Endothelial cell of umbilical vein (primary cell): ENCODE measurements around the gene KRTAP10-9. TPM values are rescaled to one million over a fixed set of nuclear protein-coding genes. Genes with fewer than 3 reads are reported as not detected.

Source experiments
- Bru-seq: library from RNA; stranded (reverse); fragments of 400-500 nt; gene quantifications from one replicate; lab custom pipeline; 2021; lab: Mats Ljungman, UMichigan
- BruChase-seq, 2 experiments: library from RNA; stranded (reverse); fragments of 400-500 nt; gene quantifications; one replicate each; lab custom pipeline; 2021; lab: Mats Ljungman, UMichigan
- BruUV-seq: library from RNA; stranded (reverse); fragments of 400-500 nt; replicated peaks from 2 replicates; lab custom pipeline; 2021; lab: Mats Ljungman, UMichigan
- CTCF ChIA-PET: fragments of 300-600, 350-600 bp; sonication (Branson Sonifier 250); formaldehyde crosslinking; loops from one replicate; lab custom pipeline; 2021; ENCODE audit warnings: antibody characterized with exemption, inconsistent platforms; lab: Charles Lee
- POLR2A ChIA-PET: fragments of 300-600, 350-600 bp; sonication (Branson Sonifier 250); formaldehyde crosslinking; loops from one replicate; lab custom pipeline; 2021; ENCODE audit warnings: antibody characterized with exemption, inconsistent platforms; lab: Charles Lee
- DNase-seq: peaks from one replicate; pipeline ENCODE4 v3.0.0-alpha.2; 2011; ENCODE audit warnings: low read depth, low spot score
- FAIRE-seq: peaks from 2 replicates; lab custom pipeline; 2011; peaks lifted over from hg19 to GRCh38; lab: Jason Lieb, UNC
- H2AFZ ChIP-seq: 2 replicates; pipeline ENCODE4 v1.6.0; 2012; ENCODE audit warnings: low read depth, low read length, control low read depth, inconsistent platforms
- H3K27ac ChIP-seq: 2 replicates; pipeline ENCODE4 v1.5.1; 2011; ENCODE audit warnings: low read depth, mild to moderate bottlenecking, control low read depth, low read length, moderate library complexity; ENCODE audit not compliant: insufficient read depth
- H3K27me3 ChIP-seq, 2 experiments: 2 replicates each; pipeline versions ENCODE4 v1.6.0 to v1.6.1; 2011; ENCODE audit warnings: low read length in 2 of 2, mixed read lengths in 1 of 2; ENCODE audit not compliant: control insufficient read depth in 2 of 2, insufficient read depth in 2 of 2
- H3K36me3 ChIP-seq, 2 experiments: 2 replicates in 1 of 2; 3 replicates in 1 of 2; pipeline ENCODE4 v1.5.1; 2011; ENCODE audit warnings: low read length in 2 of 2, mild to moderate bottlenecking in 1 of 2, moderate library complexity in 1 of 2; ENCODE audit not compliant: control insufficient read depth in 2 of 2, insufficient read depth in 2 of 2; ENCODE audit errors: extremely low read depth in 1 of 2
- H3K4me1 ChIP-seq: 3 replicates; pipeline ENCODE4 v1.5.1; 2011; ENCODE audit warnings: mild to moderate bottlenecking, low read length; ENCODE audit not compliant: control insufficient read depth, insufficient read depth; ENCODE audit errors: extremely low read depth
- H3K4me2 ChIP-seq: 2 replicates; pipeline ENCODE4 v1.6.1; 2011; ENCODE audit warnings: low read length, control low read depth, mixed read lengths; ENCODE audit not compliant: insufficient read depth
- H3K4me3 ChIP-seq, 3 experiments: fragments of 200-600 bp in 1 of 3; sonication (generic), shearing (Covaris generic) in 1 of 3; replicated peaks in 1 of 3; 2 replicates each; pipeline ENCODE4 v1.5.1; 2011 to 2016; ENCODE audit warnings: control low read depth in 3 of 3, low read length in 3 of 3, mild to moderate bottlenecking in 2 of 3, inconsistent platforms in 1 of 3, low read depth in 1 of 3, moderate library complexity in 1 of 3; ENCODE audit not compliant: insufficient read depth in 1 of 3
- H3K79me2 ChIP-seq: 2 replicates; pipeline ENCODE4 v1.6.0; 2012; ENCODE audit warnings: low read length, inconsistent platforms; ENCODE audit not compliant: control insufficient read depth, insufficient read depth
- H3K9ac ChIP-seq: replicated peaks from 2 replicates; pipeline ENCODE3; 2011; ENCODE audit warnings: low read length, control low read depth; ENCODE audit not compliant: insufficient read depth; ENCODE audit errors: extremely low read depth
- H3K9me1 ChIP-seq: replicated peaks from 3 replicates; pipeline ENCODE4 v1.6.0; 2011; ENCODE audit warnings: mild to moderate bottlenecking, low read length; ENCODE audit not compliant: control insufficient read depth, insufficient read depth; ENCODE audit errors: extremely low read depth
- H3K9me3 ChIP-seq: replicated peaks from 2 replicates; pipeline ENCODE4 v1.5.1; 2012; ENCODE audit warnings: low read length, inconsistent platforms; ENCODE audit not compliant: control insufficient read depth, insufficient read depth
- H4K20me1 ChIP-seq: replicated peaks from 2 replicates; pipeline ENCODE3; 2011; ENCODE audit warnings: mild to moderate bottlenecking, low read length; ENCODE audit not compliant: control insufficient read depth, insufficient read depth; ENCODE audit errors: extremely low read depth
- EZH2 ChIP-seq: IDR thresholded peaks from 2 replicates; pipeline ENCODE4 v1.6.1; 2012; ENCODE audit warnings: borderline replicate concordance, low read depth, mild to moderate bottlenecking, moderate library complexity, low read length, inconsistent platforms; ENCODE audit not compliant: severe bottlenecking
- FOS ChIP-seq: IDR thresholded peaks from 2 replicates; pipeline ENCODE4 v1.6.1; 2011; ENCODE audit warnings: mild to moderate bottlenecking, low read length, moderate library complexity, borderline replicate concordance; ENCODE audit not compliant: insufficient read depth
- GATA2 ChIP-seq: IDR thresholded peaks from 2 replicates; pipeline ENCODE4 v1.7.0; 2011; ENCODE audit warnings: low read depth, mild to moderate bottlenecking, moderate library complexity, mixed read lengths, low read length; ENCODE audit not compliant: insufficient read length, insufficient read depth
- JUN ChIP-seq: IDR thresholded peaks from 2 replicates; pipeline ENCODE4 v1.6.1; 2011; ENCODE audit warnings: borderline replicate concordance, low read depth; ENCODE audit not compliant: insufficient read length, insufficient read depth
- MAX ChIP-seq: IDR thresholded peaks from 2 replicates; pipeline ENCODE4 v1.6.1; 2011; ENCODE audit not compliant: insufficient read depth, insufficient read length
- MYC ChIP-seq: IDR thresholded peaks from one replicate; pipeline ENCODE4 v1.6.1; 2011; ENCODE audit warnings: mild to moderate bottlenecking, low read depth, low read length
- POLR2A ChIP-seq: IDR thresholded peaks from 2 replicates; pipeline ENCODE4 v1.6.1; 2012; ENCODE audit warnings: low read depth, mild to moderate bottlenecking, control low read depth, low read length
- POLR2AphosphoS5 ChIP-seq: IDR thresholded peaks from 2 replicates; pipeline ENCODE4 v1.6.1; 2012; ENCODE audit warnings: low read depth, mild to moderate bottlenecking, control low read depth, low read length, moderate library complexity; ENCODE audit not compliant: insufficient read depth
- dilution Hi-C: fragments of 300-500 bp; cut with MboI; formaldehyde crosslinking; loops from one replicate; pipeline ENCODE4 v1.15.0; 2019; ENCODE audit warnings: low sequenced_read_pairs; ENCODE audit not compliant: extremely low pct_ligation_motif_present
- intact Hi-C: fragments of 100-400 bp; cut with micrococcal nuclease; formaldehyde crosslinking; loops from one replicate; pipeline ENCODE4 v1.10.0; 2022
- long read RNA-seq: library from polyadenylated mRNA; stranded (forward); transcript quantifications from one replicate; pipeline ENCODE4 v2.0.0, GENCODE V29; 2021
- polyA minus RNA-seq, 3 experiments: library from RNA; depleted of rRNA, polyadenylated mRNA; stranded (reverse); fragments of >200 nt; gene quantifications; 1 replicate in 1 of 3; 2 replicates in 2 of 3; pipeline ENCODE4 v1.2.3, GENCODE V29; 2011
- polyA plus RNA-seq, 4 experiments: library from polyadenylated mRNA; depleted of rRNA in 3 of 4; stranded (reverse) in 3 of 4; unstranded in 1 of 4; fragments of >200 nt; gene quantifications; 2 replicates each; pipeline versions ENCODE4 v1.2.1 to v1.2.3, GENCODE V29; 2011 to 2012; ENCODE audit warnings: missing spikeins in 1 of 4
- total RNA-seq: library from RNA; stranded (reverse); gene quantifications from 2 replicates; pipeline ENCODE4 v1.2.3, GENCODE V29; 2021
- TF ChIP-seq, protein P1 (sequence below), 2 donors: IDR thresholded peaks; 1 replicate in 1 of 2; 2 replicates in 1 of 2; pipeline ENCODE4 v1.5.1; 2011; ENCODE audit warnings: low read length in 2 of 2, mild to moderate bottlenecking in 2 of 2, moderate library complexity in 2 of 2, control low read depth in 1 of 2, inconsistent platforms in 1 of 2, low read depth in 1 of 2; ENCODE audit not compliant: insufficient read depth in 1 of 2; ENCODE audit errors: extremely low read depth in 1 of 2

The KRTAP10-9 gene, protein sequence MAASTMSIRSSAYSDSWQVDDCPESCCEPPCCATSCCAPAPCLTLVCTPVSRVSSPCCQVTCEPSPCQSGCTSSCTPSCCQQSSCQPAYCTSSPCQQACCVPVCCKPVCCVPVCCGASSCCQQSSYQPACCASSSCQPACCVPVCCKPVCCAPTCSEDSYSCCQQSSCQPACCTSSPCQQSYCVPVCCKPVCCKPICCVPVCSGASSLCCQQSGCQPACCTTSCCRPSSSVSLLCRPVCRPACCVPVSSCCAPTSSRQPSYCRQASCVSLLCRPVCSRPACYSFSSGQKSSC
- not detected in 2 replicates for total RNA-seq
- polyA plus RNA-seq: not detected in 2 replicates
- polyA plus RNA-seq (2011; cell fraction: cytosol; rRNA removed): not detected in 2 replicates
- not detected in 2 replicates for polyA plus RNA-seq (2011; cell fraction: nucleus; rRNA removed)
- polyA plus RNA-seq (2012): not detected in 2 replicates
- not detected in 2 replicates for polyA minus RNA-seq
- not detected for polyA minus RNA-seq (2011; cell fraction: cytosol; rRNA and poly(A)+ RNA removed)
- not detected in 2 replicates for polyA minus RNA-seq (2011; cell fraction: nucleus; rRNA and poly(A)+ RNA removed)
- Bru-seq, nascent RNA: not detected
- not detected for BruChase-seq, experiment 1, labeled RNA remaining after a 6-hour chase
- BruChase-seq, experiment 2, labeled RNA remaining after a 2-hour chase: not detected
- long read RNA-seq: 0 reads

- Histone ChIP-seq H4K20me1 (no peaks in the 10 kb centered on the region), H3K9me1 (no peaks in the 10 kb centered on the region), H3K79me2 (no peaks in the 10 kb centered on the region), H3K9ac (no peak within 1 kb of the TSS), H3K4me2 (no peak within 1 kb of the TSS), H3K4me3 (no peak within 1 kb of the TSS), H2AFZ (no peak within 1 kb of the TSS), H3K4me1 (no peaks in the 10 kb centered on the region), H3K9me3 (no peaks in the 10 kb centered on the region), H3K27ac (no peak within 1 kb of the TSS), H3K27me3 (no peaks in the 10 kb centered on the region), H3K36me3 (no peaks in the 10 kb centered on the region)
- no TSS peak for BruUV-seq
- ChIA-PET CTCF (no interaction called here), POLR2A (no interaction called here)
- intact Hi-C loops: no loop called here
- no peak for FAIRE-seq
- dilution Hi-C loops: no loop called here
- TF ChIP-seq GATA2 (no peak), JUN (no peak), POLR2A (no peak), FOS (no peak), POLR2AphosphoS5 (no peak), MYC (no peak), MAX (no peak), EZH2 (no peak)
- TF ChIP-seq, protein P1, sequence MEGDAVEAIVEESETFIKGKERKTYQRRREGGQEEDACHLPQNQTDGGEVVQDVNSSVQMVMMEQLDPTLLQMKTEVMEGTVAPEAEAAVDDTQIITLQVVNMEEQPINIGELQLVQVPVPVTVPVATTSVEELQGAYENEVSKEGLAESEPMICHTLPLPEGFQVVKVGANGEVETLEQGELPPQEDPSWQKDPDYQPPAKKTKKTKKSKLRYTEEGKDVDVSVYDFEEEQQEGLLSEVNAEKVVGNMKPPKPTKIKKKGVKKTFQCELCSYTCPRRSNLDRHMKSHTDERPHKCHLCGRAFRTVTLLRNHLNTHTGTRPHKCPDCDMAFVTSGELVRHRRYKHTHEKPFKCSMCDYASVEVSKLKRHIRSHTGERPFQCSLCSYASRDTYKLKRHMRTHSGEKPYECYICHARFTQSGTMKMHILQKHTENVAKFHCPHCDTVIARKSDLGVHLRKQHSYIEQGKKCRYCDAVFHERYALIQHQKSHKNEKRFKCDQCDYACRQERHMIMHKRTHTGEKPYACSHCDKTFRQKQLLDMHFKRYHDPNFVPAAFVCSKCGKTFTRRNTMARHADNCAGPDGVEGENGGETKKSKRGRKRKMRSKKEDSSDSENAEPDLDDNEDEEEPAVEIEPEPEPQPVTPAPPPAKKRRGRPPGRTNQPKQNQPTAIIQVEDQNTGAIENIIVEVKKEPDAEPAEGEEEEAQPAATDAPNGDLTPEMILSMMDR (IDR thresholded peaks at IDR 0.05; ENCODE audit: extremely low read depth in 1 of 2, insufficient read depth in 1 of 2, low read depth in 1 of 2, low read length in 2 of 2): no peak
- no peak for DNase-seq
Observed at GRCh38 chr21:44626673-44627143, at the start of gene KRTAP10-9. KRTAP10-9 (plus strand) TSS chr21:44627093; CDS start chr21:44627172, 79 bp downstream.
